HepG2 (cell line): ENCODE results near the gene RPTOR. TPM values are rescaled to one million over a fixed set of nuclear protein-coding genes. Genes with fewer than 3 reads are reported as not detected.

Experiments
- CC2D1A ChIP-seq: sonication (generic); formaldehyde crosslinking; IDR thresholded peaks from 2 replicates; pipeline ENCODE4 v1.8.1; 2023; ENCODE audit warnings: mild to moderate bottlenecking, missing genetic modification reagents
- HHEX ChIP-seq: IDR thresholded peaks from 2 replicates; pipeline ENCODE4 v1.6.1; 2016; ENCODE audit warnings: control low read depth
- IRX3 ChIP-seq: sonication (generic); formaldehyde crosslinking; IDR thresholded peaks from 2 replicates; pipeline ENCODE4 v1.8.1; 2023; ENCODE audit warnings: mild to moderate bottlenecking, low read depth, missing genetic modification reagents, borderline replicate concordance
- MAFF ChIP-seq: IDR thresholded peaks from 2 replicates; pipeline ENCODE4 v1.6.1; 2011; ENCODE audit warnings: low read depth, low read length, improper control_type of control experiment
- PCBP2 ChIP-seq: fragments of 200-400 bp; formaldehyde crosslinking; optimal IDR thresholded peaks from 2 replicates; pipeline ENCODE3; 2018; ENCODE audit warnings: low read length, low read depth; ENCODE audit not compliant: poor library complexity, severe bottlenecking
- PLRG1 ChIP-seq: fragments of 450-650 bp; conservative IDR thresholded peaks from 2 replicates; pipeline ENCODE4 v1.6.1; 2016
- SP140L ChIP-seq: sonication (generic); formaldehyde crosslinking; IDR thresholded peaks from 2 replicates; pipeline ENCODE4 v1.4.0; 2020; ENCODE audit warnings: missing genetic modification reagents, borderline replicate concordance
- SPEN ChIP-seq: sonication (generic); formaldehyde crosslinking; IDR thresholded peaks from 2 replicates; pipeline ENCODE4 v1.5.1; 2020; ENCODE audit warnings: low read depth, mild to moderate bottlenecking, missing genetic modification reagents
- TBP ChIP-seq: sonication (generic); formaldehyde crosslinking; IDR thresholded peaks from 2 replicates; pipeline ENCODE4 v1.5.0; 2020; ENCODE audit warnings: missing genetic modification reagents
- TBX3 ChIP-seq: fragments of 450-650 bp; IDR thresholded peaks from 2 replicates; pipeline ENCODE4 v1.6.1; 2017; ENCODE audit warnings: antibody characterized with exemption, mild to moderate bottlenecking, inconsistent platforms, borderline replicate concordance
- ZFP90 ChIP-seq: sonication (generic); formaldehyde crosslinking; IDR thresholded peaks from 2 replicates; pipeline ENCODE4 v1.8.0; 2022; ENCODE audit warnings: missing genetic modification reagents, mild to moderate bottlenecking, inconsistent platforms, borderline replicate concordance
- ZNF232 ChIP-seq: sonication (generic); formaldehyde crosslinking; IDR thresholded peaks from 2 replicates; pipeline ENCODE4 v1.4.0; 2020; ENCODE audit warnings: missing genetic modification reagents, borderline replicate concordance
- ZNF367 ChIP-seq: sonication (generic); formaldehyde crosslinking; IDR thresholded peaks from 2 replicates; pipeline ENCODE4 v1.4.0; 2020; ENCODE audit warnings: missing genetic modification reagents, borderline replicate concordance
- ZNF556 ChIP-seq: sonication (generic); formaldehyde crosslinking; IDR thresholded peaks from 2 replicates; pipeline ENCODE4 v1.4.0; 2020; ENCODE audit warnings: mild to moderate bottlenecking, missing genetic modification reagents, borderline replicate concordance
- polyA plus RNA-seq, 8 experiments: library from polyadenylated mRNA; depleted of rRNA in 3 of 8; stranded (reverse) in 7 of 8; unstranded in 1 of 8; fragments of >200 nt; fragmentation: Illumina TruSeq in 4 of 8; extraction: Trizol in 4 of 8; gene quantifications; 2 replicates each; pipeline versions ENCODE4 v1.2.1 to v1.2.3, GENCODE V29; 2011 to 2016; ENCODE audit warnings: low read depth in 4 of 8, missing spikeins in 1 of 8, mixed read lengths in 1 of 8; ENCODE audit not compliant: insufficient read depth in 1 of 8
- total RNA-seq, 5 experiments: library from RNA; depleted of rRNA; stranded (reverse); fragments of >200 nt; fragmentation: Illumina TruSeq; extraction: Trizol; gene quantifications; 2 replicates each; pipeline ENCODE4 v1.2.3, GENCODE V29; 2016; ENCODE audit warnings: low read depth in 1 of 5
- TF ChIP-seq, protein P1 (sequence below): sonication (generic); formaldehyde crosslinking; IDR thresholded peaks from 2 replicates; pipeline ENCODE4 v1.4.0; 2020; ENCODE audit warnings: missing genetic modification reagents, borderline replicate concordance
- TF ChIP-seq, protein P2 (sequence below): sonication (generic); formaldehyde crosslinking; IDR thresholded peaks from 2 replicates; pipeline ENCODE4 v1.5.0; 2020; ENCODE audit warnings: missing genetic modification reagents
- TF ChIP-seq, protein P3 (sequence below), 2 experiments: sonication (generic) in 1 of 2; formaldehyde crosslinking in 1 of 2; IDR thresholded peaks; 2 replicates each; pipeline versions ENCODE4 v1.4.0 to v1.6.1; 2016 to 2020; ENCODE audit warnings: borderline replicate concordance in 1 of 2, low read depth in 1 of 2, mild to moderate bottlenecking in 1 of 2, missing genetic modification reagents in 1 of 2

The RPTOR gene
- total and polyA plus RNA-seq, 2 of the 13 experiments (the other 11 are each of a cell fraction or from before 2014, with no cell fraction given) = 6.6 to 25.3 TPM

DNA sequence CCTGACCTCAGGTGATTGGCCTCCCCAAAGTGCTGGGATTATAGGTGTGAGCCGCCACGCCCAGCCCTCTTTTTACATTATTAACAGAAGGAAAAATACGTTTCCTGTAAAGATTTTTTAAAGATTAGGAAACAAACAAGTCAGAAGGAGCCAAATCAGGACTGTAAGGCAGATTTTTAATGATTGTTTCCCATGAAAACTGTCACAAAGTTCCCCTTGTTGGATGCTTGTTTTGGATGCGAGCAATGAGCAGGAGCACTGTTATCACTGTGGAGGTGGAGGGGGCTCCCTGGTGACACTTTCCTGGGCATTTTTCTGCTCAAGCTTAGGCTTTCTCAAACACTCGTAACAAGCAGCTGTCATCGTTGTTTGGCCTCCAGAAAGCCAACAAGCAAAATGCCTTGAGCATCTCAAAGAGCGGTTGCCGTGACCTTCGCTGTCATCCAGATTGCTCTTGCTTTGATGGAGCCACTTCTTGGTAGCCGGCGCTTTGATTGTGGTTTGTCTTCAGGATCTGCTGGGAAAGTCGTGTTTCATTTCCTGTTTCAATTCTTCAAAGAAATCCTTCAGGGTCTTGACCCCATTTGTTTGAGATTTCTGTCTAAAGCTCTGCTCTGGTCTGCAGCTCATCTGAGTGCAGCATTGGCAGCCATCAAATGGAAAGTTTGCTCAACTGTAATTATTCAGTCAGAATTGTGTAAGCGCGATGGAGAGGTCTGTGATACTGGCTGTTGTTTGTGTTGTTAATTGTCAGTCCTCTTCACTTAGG is 128.7 kb downstream of the RPTOR start (continued):
- TF ChIP-seq PCBP2 (no peak), SPEN (CRISPR knock-in tag) (no peak), TBP (CRISPR knock-in tag) (no peak), TBX3 (no peak), MAFF (no peak), ZNF232 (no peak), ZNF367 (no peak), ZNF556 (CRISPR knock-in tag) (no peak), SP140L (no peak), CC2D1A (CRISPR knock-in tag) (no peak), PLRG1 (no peak), IRX3 (CRISPR knock-in tag) (no peak), HHEX (peak; percentile 56), ZFP90 (CRISPR knock-in tag) (no peak)
- TF ChIP-seq, protein P1, sequence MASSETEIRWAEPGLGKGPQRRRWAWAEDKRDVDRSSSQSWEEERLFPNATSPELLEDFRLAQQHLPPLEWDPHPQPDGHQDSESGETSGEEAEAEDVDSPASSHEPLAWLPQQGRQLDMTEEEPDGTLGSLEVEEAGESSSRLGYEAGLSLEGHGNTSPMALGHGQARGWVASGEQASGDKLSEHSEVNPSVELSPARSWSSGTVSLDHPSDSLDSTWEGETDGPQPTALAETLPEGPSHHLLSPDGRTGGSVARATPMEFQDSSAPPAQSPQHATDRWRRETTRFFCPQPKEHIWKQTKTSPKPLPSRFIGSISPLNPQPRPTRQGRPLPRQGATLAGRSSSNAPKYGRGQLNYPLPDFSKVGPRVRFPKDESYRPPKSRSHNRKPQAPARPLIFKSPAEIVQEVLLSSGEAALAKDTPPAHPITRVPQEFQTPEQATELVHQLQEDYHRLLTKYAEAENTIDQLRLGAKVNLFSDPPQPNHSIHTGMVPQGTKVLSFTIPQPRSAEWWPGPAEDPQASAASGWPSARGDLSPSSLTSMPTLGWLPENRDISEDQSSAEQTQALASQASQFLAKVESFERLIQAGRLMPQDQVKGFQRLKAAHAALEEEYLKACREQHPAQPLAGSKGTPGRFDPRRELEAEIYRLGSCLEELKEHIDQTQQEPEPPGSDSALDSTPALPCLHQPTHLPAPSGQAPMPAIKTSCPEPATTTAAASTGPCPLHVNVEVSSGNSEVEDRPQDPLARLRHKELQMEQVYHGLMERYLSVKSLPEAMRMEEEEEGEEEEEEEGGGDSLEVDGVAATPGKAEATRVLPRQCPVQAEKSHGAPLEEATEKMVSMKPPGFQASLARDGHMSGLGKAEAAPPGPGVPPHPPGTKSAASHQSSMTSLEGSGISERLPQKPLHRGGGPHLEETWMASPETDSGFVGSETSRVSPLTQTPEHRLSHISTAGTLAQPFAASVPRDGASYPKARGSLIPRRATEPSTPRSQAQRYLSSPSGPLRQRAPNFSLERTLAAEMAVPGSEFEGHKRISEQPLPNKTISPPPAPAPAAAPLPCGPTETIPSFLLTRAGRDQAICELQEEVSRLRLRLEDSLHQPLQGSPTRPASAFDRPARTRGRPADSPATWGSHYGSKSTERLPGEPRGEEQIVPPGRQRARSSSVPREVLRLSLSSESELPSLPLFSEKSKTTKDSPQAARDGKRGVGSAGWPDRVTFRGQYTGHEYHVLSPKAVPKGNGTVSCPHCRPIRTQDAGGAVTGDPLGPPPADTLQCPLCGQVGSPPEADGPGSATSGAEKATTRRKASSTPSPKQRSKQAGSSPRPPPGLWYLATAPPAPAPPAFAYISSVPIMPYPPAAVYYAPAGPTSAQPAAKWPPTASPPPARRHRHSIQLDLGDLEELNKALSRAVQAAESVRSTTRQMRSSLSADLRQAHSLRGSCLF (CRISPR knock-in tag) = no peak
- TF ChIP-seq, protein P2, sequence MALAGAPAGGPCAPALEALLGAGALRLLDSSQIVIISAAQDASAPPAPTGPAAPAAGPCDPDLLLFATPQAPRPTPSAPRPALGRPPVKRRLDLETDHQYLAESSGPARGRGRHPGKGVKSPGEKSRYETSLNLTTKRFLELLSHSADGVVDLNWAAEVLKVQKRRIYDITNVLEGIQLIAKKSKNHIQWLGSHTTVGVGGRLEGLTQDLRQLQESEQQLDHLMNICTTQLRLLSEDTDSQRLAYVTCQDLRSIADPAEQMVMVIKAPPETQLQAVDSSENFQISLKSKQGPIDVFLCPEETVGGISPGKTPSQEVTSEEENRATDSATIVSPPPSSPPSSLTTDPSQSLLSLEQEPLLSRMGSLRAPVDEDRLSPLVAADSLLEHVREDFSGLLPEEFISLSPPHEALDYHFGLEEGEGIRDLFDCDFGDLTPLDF (CRISPR knock-in tag) = no peak
- TF ChIP-seq, protein P3, sequence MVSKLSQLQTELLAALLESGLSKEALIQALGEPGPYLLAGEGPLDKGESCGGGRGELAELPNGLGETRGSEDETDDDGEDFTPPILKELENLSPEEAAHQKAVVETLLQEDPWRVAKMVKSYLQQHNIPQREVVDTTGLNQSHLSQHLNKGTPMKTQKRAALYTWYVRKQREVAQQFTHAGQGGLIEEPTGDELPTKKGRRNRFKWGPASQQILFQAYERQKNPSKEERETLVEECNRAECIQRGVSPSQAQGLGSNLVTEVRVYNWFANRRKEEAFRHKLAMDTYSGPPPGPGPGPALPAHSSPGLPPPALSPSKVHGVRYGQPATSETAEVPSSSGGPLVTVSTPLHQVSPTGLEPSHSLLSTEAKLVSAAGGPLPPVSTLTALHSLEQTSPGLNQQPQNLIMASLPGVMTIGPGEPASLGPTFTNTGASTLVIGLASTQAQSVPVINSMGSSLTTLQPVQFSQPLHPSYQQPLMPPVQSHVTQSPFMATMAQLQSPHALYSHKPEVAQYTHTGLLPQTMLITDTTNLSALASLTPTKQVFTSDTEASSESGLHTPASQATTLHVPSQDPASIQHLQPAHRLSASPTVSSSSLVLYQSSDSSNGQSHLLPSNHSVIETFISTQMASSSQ (IDR thresholded peaks at IDR 0.05; ENCODE audit: low read depth) = no peak; the same call in none of the 2 replicates
- TF ChIP-seq, protein P3 (CRISPR knock-in tag; IDR thresholded peaks at IDR 0.05; ENCODE audit: borderline replicate concordance) = peak; percentile 82; the same call in 1 of the 2 replicates
